Mesenchymal stem cell (in vitro differentiated cells and primary cell): ENCODE results near the gene MBD2.

Source experiments
- DNase-seq: peaks from one replicate; pipeline ENCODE4 v3.0.0-alpha.2; 2013
- H2AFZ ChIP-seq: one replicate; pipeline ENCODE4 v1.6.1; 2013; ENCODE audit warnings: low read depth, mild to moderate bottlenecking, control low read depth, inconsistent platforms, low read length, moderate library complexity
- H2AK5ac ChIP-seq: 2 replicates; pipeline ENCODE4 v1.6.1; 2013; ENCODE audit warnings: low read length, moderate library complexity, mild to moderate bottlenecking, inconsistent platforms; ENCODE audit not compliant: severe bottlenecking
- H2BK120ac ChIP-seq: one replicate; pipeline ENCODE4 v1.6.1; 2013; ENCODE audit warnings: low read depth, mild to moderate bottlenecking, inconsistent platforms, low read length, moderate library complexity
- H2BK12ac ChIP-seq, 2 experiments: one replicate each; pipeline ENCODE4 v1.6.1; 2013; ENCODE audit warnings: inconsistent platforms in 2 of 2, low read length in 2 of 2, mild to moderate bottlenecking in 2 of 2, moderate library complexity in 2 of 2, control low read depth in 1 of 2
- H2BK15ac ChIP-seq: one replicate; pipeline ENCODE4 v1.6.1; 2013; ENCODE audit warnings: mild to moderate bottlenecking, low read depth, inconsistent platforms; ENCODE audit not compliant: poor library complexity, severe bottlenecking
- H2BK5ac ChIP-seq: 2 replicates; pipeline ENCODE4 v1.6.1; 2013; ENCODE audit warnings: low read depth, mild to moderate bottlenecking, low read length, control low read depth, inconsistent platforms; ENCODE audit not compliant: poor library complexity, severe bottlenecking
- H3K14ac ChIP-seq, 2 experiments: one replicate each; pipeline ENCODE4 v1.6.1; 2013; ENCODE audit warnings: inconsistent platforms in 2 of 2, low read length in 2 of 2, control low read depth in 1 of 2, mild to moderate bottlenecking in 1 of 2, moderate library complexity in 1 of 2
- H3K18ac ChIP-seq, 2 experiments: one replicate each; pipeline ENCODE4 v1.6.1; 2013; ENCODE audit warnings: inconsistent platforms in 2 of 2, low read length in 2 of 2, control low read depth in 1 of 2, low read depth in 1 of 2, mild to moderate bottlenecking in 1 of 2
- H3K23ac ChIP-seq, 2 experiments: one replicate each; pipeline ENCODE4 v1.6.1; 2013; ENCODE audit warnings: inconsistent platforms in 2 of 2, low read length in 2 of 2, mild to moderate bottlenecking in 2 of 2, moderate library complexity in 2 of 2, control low read depth in 1 of 2
- H3K27ac ChIP-seq: 2 replicates; pipeline ENCODE4 v1.5.1; 2013; ENCODE audit warnings: mild to moderate bottlenecking, moderate library complexity, low read length, control low read depth, inconsistent platforms; ENCODE audit not compliant: poor library complexity, severe bottlenecking
- H3K27me3 ChIP-seq, 2 experiments: 2 replicates each; pipeline versions ENCODE4 v1.6.1 to v1.7.0; 2013; ENCODE audit warnings: low read length in 2 of 2, mild to moderate bottlenecking in 2 of 2, moderate library complexity in 2 of 2, control low read depth in 1 of 2, inconsistent platforms in 1 of 2; ENCODE audit not compliant: control insufficient read depth in 1 of 2, insufficient read depth in 1 of 2
- H3K36me3 ChIP-seq, 2 experiments: 2 replicates each; pipeline versions ENCODE4 v1.6.1 to v1.7.0; 2013; ENCODE audit warnings: low read length in 2 of 2, control low read depth in 1 of 2, inconsistent platforms in 1 of 2, low read depth in 1 of 2, mild to moderate bottlenecking in 1 of 2; ENCODE audit not compliant: insufficient read depth in 2 of 2, control insufficient read depth in 1 of 2
- H3K4ac ChIP-seq, 2 experiments: one replicate each; pipeline ENCODE4 v1.6.1; 2013; ENCODE audit warnings: inconsistent platforms in 2 of 2, low read length in 2 of 2, mild to moderate bottlenecking in 2 of 2, moderate library complexity in 2 of 2, control low read depth in 1 of 2, low read depth in 1 of 2
- H3K4me1 ChIP-seq: 2 replicates; pipeline ENCODE4 v1.6.1; 2013; ENCODE audit warnings: low read depth, low read length, control low read depth; ENCODE audit not compliant: control insufficient read depth, insufficient read depth
- H3K4me2 ChIP-seq: 2 replicates; pipeline ENCODE4 v1.6.1; 2013; ENCODE audit warnings: low read length, mild to moderate bottlenecking, inconsistent platforms; ENCODE audit not compliant: poor library complexity, severe bottlenecking
- H3K4me3 ChIP-seq, 2 experiments: 2 replicates each; pipeline versions ENCODE4 v1.5.1 to v1.7.0; 2013; ENCODE audit warnings: low read length in 2 of 2, mild to moderate bottlenecking in 2 of 2, control low read depth in 1 of 2, low read depth in 1 of 2; ENCODE audit not compliant: insufficient read depth in 1 of 2
- H3K79me1 ChIP-seq: replicated peaks from 2 replicates; pipeline ENCODE4 v1.6.1; 2013; ENCODE audit warnings: mild to moderate bottlenecking, control low read depth, low read length, inconsistent platforms; ENCODE audit not compliant: poor library complexity, severe bottlenecking
- H3K9ac ChIP-seq: 2 replicates; pipeline ENCODE4 v1.7.0; 2013; ENCODE audit warnings: mild to moderate bottlenecking, low read length, moderate library complexity
- H3K9me3 ChIP-seq: 2 replicates; pipeline ENCODE4 v1.7.0; 2013; ENCODE audit warnings: mild to moderate bottlenecking, low read length; ENCODE audit not compliant: control insufficient read depth
- H4K8ac ChIP-seq: one replicate; pipeline ENCODE4 v1.6.1; 2013; ENCODE audit warnings: inconsistent platforms, mild to moderate bottlenecking, low read length, moderate library complexity
- H4K91ac ChIP-seq: one replicate; pipeline ENCODE4 v1.6.1; 2013; ENCODE audit warnings: mild to moderate bottlenecking, low read length, inconsistent platforms
- WGBS: methylation state at CpG from one replicate; pipeline ENCODE4 v1.1.7; 2013; ENCODE audit warnings: mixed read lengths; 5-methylcytosine and 5-hydroxymethylcytosine counted together

Gene MBD2

DNA sequence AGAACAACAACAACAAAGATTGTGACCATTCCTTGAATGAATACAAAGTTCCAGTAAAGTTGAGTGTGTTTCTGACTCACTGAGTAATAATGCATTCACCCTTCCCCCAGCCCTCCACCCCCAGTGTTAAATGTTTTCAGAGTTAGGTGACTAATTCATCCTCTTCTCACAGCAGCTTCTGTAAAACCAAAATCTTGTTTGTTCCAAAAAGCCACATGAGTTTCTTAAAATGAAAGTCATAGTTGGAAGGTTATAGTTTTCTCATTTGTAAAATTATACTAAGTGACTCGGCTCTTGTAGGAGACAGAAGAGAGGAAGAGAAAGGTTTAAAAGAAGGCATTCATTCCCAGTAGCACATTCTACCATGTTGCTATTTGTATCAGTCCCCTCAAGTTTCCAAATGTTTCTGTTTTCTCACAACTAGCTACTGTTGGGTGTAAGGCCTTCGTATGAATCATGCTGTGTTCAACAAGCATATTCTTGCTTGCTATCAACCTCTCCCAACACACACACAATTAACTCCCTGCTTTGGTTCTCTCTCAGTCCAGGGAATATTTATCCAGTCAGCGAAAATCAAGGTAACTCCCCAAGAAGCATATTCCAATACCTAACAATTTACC, 75.3 kb downstream of the MBD2 start:
- peak overlapping the region; percentile 48 for H2BK5ac ChIP-seq
- no peaks in the 10 kb centered on the region for H3K9me3 ChIP-seq
- H4K8ac ChIP-seq, result no peak overlapping the region
- no peak overlapping the region for H3K23ac ChIP-seq
- H3K9ac ChIP-seq, result peak overlapping the region; percentile 86
- peaks cover 6% of the 10 kb centered on the region for H3K4me1 ChIP-seq
- H3K27ac ChIP-seq, result peak overlapping the region; percentile 90
- no peak overlapping the region for H3K14ac ChIP-seq
- no peak overlapping the region for H2BK15ac ChIP-seq
- H3K79me1 ChIP-seq, result peaks cover 6% of the 10 kb centered on the region
- H2AK5ac ChIP-seq, result no peak overlapping the region
- H3K4ac ChIP-seq, result no peak overlapping the region
- H2AFZ ChIP-seq, result no peak overlapping the region
- H3K36me3 ChIP-seq, result peaks cover 3 to 24% of the 10 kb centered on the region in 2 experiments
- no peak overlapping the region for H4K91ac ChIP-seq
- no peak overlapping the region for H3K4me2 ChIP-seq
- 0% methylated on average over 1 of the region's 3 CpGs for WGBS
- H3K18ac ChIP-seq, result no peak overlapping the region
- no peak overlapping the region for H2BK120ac ChIP-seq
- no peak overlapping the region for H2BK12ac ChIP-seq
- H3K4me3 ChIP-seq, result peak overlapping the region in 1 of 2 experiments; percentile 40
- no peaks in the 10 kb centered on the region for H3K27me3 ChIP-seq
- peak; percentile 91 for DNase-seq

- peak overlapping the region; percentile 71 for H2AK5ac ChIP-seq
- H3K18ac ChIP-seq, result no peak overlapping the region
- H3K14ac ChIP-seq, result no peak overlapping the region
- H2BK120ac ChIP-seq, result no peak overlapping the region
- DNase-seq, result no peak
- peak overlapping the region; percentile 90 for H3K27ac ChIP-seq
- no peak overlapping the region for H2AFZ ChIP-seq
- H3K23ac ChIP-seq, result no peak overlapping the region
- H3K4ac ChIP-seq, result no peak overlapping the region
- H2BK12ac ChIP-seq, result no peak overlapping the region
- peak overlapping the region; percentile 26 for H2BK5ac ChIP-seq
- H3K79me1 ChIP-seq, result peaks cover 8% of the 10 kb centered on the region
- no peaks in the 10 kb centered on the region for H3K27me3 ChIP-seq
- 42% methylated on average over 4 of the region's 4 CpGs for WGBS
- no peak overlapping the region for H4K91ac ChIP-seq
- no peak overlapping the region for H2BK15ac ChIP-seq
- H3K4me3 ChIP-seq, result peak overlapping the region in 1 of 2 experiments; percentile 23
- H3K4me1 ChIP-seq, result peaks cover 6% of the 10 kb centered on the region
- H3K9me3 ChIP-seq, result peaks cover 4% of the 10 kb centered on the region
- peaks cover 5 to 20% of the 10 kb centered on the region in 2 experiments for H3K36me3 ChIP-seq
- no peak overlapping the region for H4K8ac ChIP-seq
- peak overlapping the region; percentile 86 for H3K9ac ChIP-seq
- no peak overlapping the region for H3K4me2 ChIP-seq
These were observed 75.8 kb downstream of the MBD2 start for GRCh38 chr18:54148678-54149077.

DNA sequence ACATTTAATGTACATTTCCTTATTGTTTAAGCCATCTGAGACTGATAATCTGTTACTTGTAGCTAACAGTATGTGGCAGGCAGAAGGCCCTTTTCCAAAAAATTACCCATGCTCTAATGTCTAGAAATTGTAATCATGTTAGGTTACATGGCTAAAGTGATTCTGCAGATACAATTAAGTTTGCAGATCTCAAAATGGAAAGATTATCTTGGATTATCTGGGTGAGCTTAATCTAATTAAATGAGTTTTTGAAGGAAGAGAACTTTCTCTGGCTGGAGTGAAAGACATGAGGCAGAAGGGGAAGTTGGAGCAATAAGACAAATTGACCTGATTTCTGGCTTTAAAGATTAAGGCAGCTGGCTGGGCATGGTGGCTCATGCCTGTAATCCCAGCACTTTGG, 76.3 kb downstream of the MBD2 start:
- H3K79me1 ChIP-seq, result peaks cover 8% of the 10 kb centered on the region
- peaks cover 10% of the 10 kb centered on the region for H3K9me3 ChIP-seq
- no peaks in the 10 kb centered on the region for H3K27me3 ChIP-seq

GRCh38 chr18:54147439-54147838, 77.0 kb downstream of the MBD2 start:
- DNase-seq, result no peak
- H3K4me3 ChIP-seq, result no peak overlapping the region

More for the DNA sequence above, 76.3 kb downstream of the MBD2 start:
- no peak overlapping the region for H2BK5ac ChIP-seq
- no peak overlapping the region for H3K27ac ChIP-seq
- H3K23ac ChIP-seq, result no peak overlapping the region
- H3K4me1 ChIP-seq, result peaks cover 6% of the 10 kb centered on the region
- no peak overlapping the region for H4K8ac ChIP-seq
- H3K4me3 ChIP-seq, result no peak overlapping the region
- H2BK120ac ChIP-seq, result no peak overlapping the region
- H3K4me2 ChIP-seq, result no peak overlapping the region
- no peak overlapping the region for H3K4ac ChIP-seq
- no peak overlapping the region for H3K18ac ChIP-seq
- H2BK15ac ChIP-seq, result peak overlapping the region; percentile 36
- no peak overlapping the region for H3K14ac ChIP-seq
- H3K36me3 ChIP-seq, result peaks cover 5 to 20% of the 10 kb centered on the region in 2 experiments
- no peak overlapping the region for H2AK5ac ChIP-seq
- H2BK12ac ChIP-seq, result no peak overlapping the region
- no peak overlapping the region for H2AFZ ChIP-seq
- DNase-seq, result no peak
- no peak overlapping the region for H4K91ac ChIP-seq
- H3K9ac ChIP-seq, result peak overlapping the region; percentile 86

More at GRCh38 chr18:54147439-54147838, 77.0 kb downstream of the MBD2 start:
- Histone ChIP-seq H3K9me3 (peaks cover 10% of the 10 kb centered on the region), H2AK5ac (peak overlapping the region; percentile 16), H4K8ac (no peak overlapping the region), H3K79me1 (peaks cover 5% of the 10 kb centered on the region), H2BK5ac (no peak overlapping the region), H3K18ac (no peak overlapping the region), H3K27ac (no peak overlapping the region), H3K27me3 (no peaks in the 10 kb centered on the region), H3K4me1 (peaks cover 6% of the 10 kb centered on the region), H3K9ac (no peak overlapping the region), H2BK12ac (no peak overlapping the region), H3K4me2 (no peak overlapping the region), H3K4ac (no peak overlapping the region), H3K14ac (no peak overlapping the region), H3K36me3 (peaks cover 2 to 17% of the 10 kb centered on the region in 2 experiments), H3K23ac (no peak overlapping the region), H2AFZ (no peak overlapping the region), H2BK15ac (no peak overlapping the region), H4K91ac (no peak overlapping the region), H2BK120ac (no peak overlapping the region)
- 93% methylated on average over 2 of the region's 2 CpGs for WGBS
